ENCODE data around the gene DPP3.
"Not testable (repeated sequence)": the region's sequence is repeated elsewhere in the genome, so short reads cannot be mapped to it uniquely, and the experiment has no call there.

DPP3 gene

GRCh38 chr11:66480117-66480938, at the start of gene DPP3:
DPP3 (plus strand) TSS chr11:66480434; CDS start chr11:66482201, 1,767 bp downstream.
- peak; percentile 81 for DNase-seq

- not testable (repeated sequence) for DNase-seq
Observed at GRCh38 chr11:66431287-66431686, 48.9 kb upstream of the DPP3 start.

GRCh38 chr11:66431871-66432329, 48.3 kb upstream of the DPP3 start:
- not testable (repeated sequence) for DNase-seq

GRCh38 chr11:66432597-66432996, 47.6 kb upstream of the DPP3 start:
- DNase-seq = no peak

GRCh38 chr11:66437979-66438503, 42.2 kb upstream of the DPP3 start:
- no peak for DNase-seq

- DNase-seq = peak; percentile 88
Observed at GRCh38 chr11:66438504-66439466, 41.4 kb upstream of the DPP3 start, which contains the start of gene MRPL11. MRPL11 (minus strand) TSS chr11:66438848; CDS start chr11:66438754, 94 bp downstream.

- not testable (repeated sequence) for DNase-seq
Observed at GRCh38 chr11:66440101-66440939, 39.9 kb upstream of the DPP3 start.

GRCh38 chr11:66440940-66441282, 39.3 kb upstream of the DPP3 start:
- DNase-seq = not testable (repeated sequence)

GRCh38 chr11:66443602-66444001, 36.6 kb upstream of the DPP3 start:
- no peak for DNase-seq

GRCh38 chr11:66447012-66447411, 33.2 kb upstream of the DPP3 start:
- no peak for DNase-seq

GRCh38 chr11:66448523-66448922, 31.7 kb upstream of the DPP3 start:
- no peak for DNase-seq

- DNase-seq = no peak
Observed at GRCh38 chr11:66450560-66450959, 29.7 kb upstream of the DPP3 start.

GRCh38 chr11:66451663-66452062, 28.6 kb upstream of the DPP3 start:
- no peak for DNase-seq

- DNase-seq = no peak
Observed at GRCh38 chr11:66454247-66454646, 26.0 kb upstream of the DPP3 start.

GRCh38 chr11:66454828-66455227, 25.4 kb upstream of the DPP3 start:
- DNase-seq = no peak

- no peak for DNase-seq
Observed at GRCh38 chr11:66457826-66458225, 22.4 kb upstream of the DPP3 start.

- no peak for DNase-seq
Observed at GRCh38 chr11:66459138-66459778, 21.0 kb upstream of the DPP3 start.

- no peak for DNase-seq
Observed at GRCh38 chr11:66462010-66462409, 18.2 kb upstream of the DPP3 start.

- no peak for DNase-seq
Observed at GRCh38 chr11:66462911-66463310, 17.3 kb upstream of the DPP3 start.

- not testable (repeated sequence) for DNase-seq
Observed at GRCh38 chr11:66464116-66464515, 16.1 kb upstream of the DPP3 start.

- DNase-seq = no peak
Observed at GRCh38 chr11:66464916-66465315, 15.3 kb upstream of the DPP3 start.
